ENCODE data around the gene DNAJC15.
A peak's percentile ranks its signal among the peaks of the same experiment; 100 is the strongest.
"Not testable (repeated sequence)": the region's sequence is repeated elsewhere in the genome, so short reads cannot be mapped to it uniquely, and the experiment has no call there.

The DNAJC15 gene

GRCh38 chr13:43072394-43072793 lies 49.0 kb downstream of the DNAJC15 start:
- no peak overlapping the region for H3K9ac ChIP-seq (ENCODE audit: low read depth, low read length, poor library complexity)
- no peak for DNase-seq (ENCODE audit: low spot score)
- no peak overlapping the region for H2BK120ac ChIP-seq (ENCODE audit: low read depth, low read length)
- no peaks in the 10 kb centered on the region for H3K79me1 ChIP-seq (ENCODE audit: low read depth, low read length)
- H3K36me3 ChIP-seq (replicated peaks in 1 of 2; ENCODE audit: control insufficient read depth in 2 of 2, insufficient read depth in 2 of 2, low read length in 2 of 2), result no peaks in the 10 kb centered on the region
- H3K14ac ChIP-seq (ENCODE audit: low read length), result no peak overlapping the region
- no peak overlapping the region for H2BK5ac ChIP-seq (ENCODE audit: low read length)
- H3K27me3 ChIP-seq (ENCODE audit: control insufficient read depth in 3 of 3, insufficient read depth in 3 of 3, low read depth in 1 of 3, low read length in 3 of 3), result no peaks in the 10 kb centered on the region
- H2AFZ ChIP-seq (ENCODE audit: low read length), result no peak overlapping the region
- no peak overlapping the region for H3K4me2 ChIP-seq (ENCODE audit: insufficient read depth, low read length, poor library complexity, severe bottlenecking)
- H4K91ac ChIP-seq (ENCODE audit: low read depth, low read length, poor library complexity), result no peak overlapping the region
- no peak overlapping the region for H3K23ac ChIP-seq (ENCODE audit: low read depth, low read length, poor library complexity)
- no peak overlapping the region for H4K8ac ChIP-seq (ENCODE audit: low read depth, low read length)
- H3K18ac ChIP-seq (ENCODE audit: low read length), result no peak overlapping the region
- H2AK5ac ChIP-seq (ENCODE audit: low read depth, low read length), result no peak overlapping the region
- no peaks in the 10 kb centered on the region for H3K9me3 ChIP-seq (replicated peaks in 1 of 2; ENCODE audit: control insufficient read depth in 2 of 2, insufficient read depth in 1 of 2, low read depth in 1 of 2, low read length in 2 of 2)
- no peak overlapping the region for H3K4ac ChIP-seq (ENCODE audit: low read length)
- no peak overlapping the region for H2BK12ac ChIP-seq (ENCODE audit: low read length)
- H2BK15ac ChIP-seq (ENCODE audit: low read length), result no peak overlapping the region
- H3K27ac ChIP-seq (replicated peaks; ENCODE audit: low read length), result no peak overlapping the region
- peaks cover 4 to 8% of the 10 kb centered on the region in 2 donors for H3K4me1 ChIP-seq (ENCODE audit: control insufficient read depth in 2 of 2, insufficient read depth in 1 of 2, low read depth in 1 of 2, low read length in 2 of 2)
- no peak overlapping the region for H3K4me3 ChIP-seq (ENCODE audit: low read length in 2 of 2)
- WGBS, 2 donors (ENCODE audit: extremely low coverage in 2 of 2, insufficient read length in 2 of 2, insufficient replicate concordance in 1 of 2), result no CpG with 5 or more reads among the region's 5 CpGs

DNA sequence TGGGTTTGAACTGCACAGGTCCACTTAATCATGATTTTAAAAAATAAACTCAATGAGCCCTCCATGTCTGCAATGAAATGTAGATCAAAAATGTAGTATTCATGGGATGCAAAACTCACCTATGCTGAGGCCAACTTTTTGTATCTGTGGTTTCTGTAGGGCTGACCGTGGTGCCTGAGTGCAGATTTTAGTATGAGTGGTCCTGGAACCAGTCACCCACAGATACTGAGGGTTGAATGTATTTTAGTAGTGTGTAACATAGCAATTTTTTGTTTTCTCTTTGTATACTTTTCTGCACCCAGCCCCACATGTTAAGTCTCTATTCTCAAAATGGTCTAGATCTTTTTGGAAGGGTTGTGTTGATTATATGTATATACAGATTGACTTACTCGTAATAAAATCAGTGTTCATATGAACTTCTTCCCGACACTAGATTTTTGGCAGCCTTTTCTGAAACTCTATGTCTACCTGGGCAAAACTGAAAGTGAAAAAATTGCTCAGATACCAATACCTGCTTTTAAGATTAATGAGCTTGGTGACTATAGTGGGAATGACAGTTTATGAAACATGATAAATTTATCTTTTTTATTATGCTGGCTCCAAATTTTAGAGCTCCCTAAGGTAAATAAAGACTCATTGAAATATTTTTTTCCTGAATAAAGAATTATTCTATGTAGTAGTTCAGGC lies 51.6 kb downstream of the DNAJC15 start:
- Histone ChIP-seq H2BK15ac (ENCODE audit: low read length) (no peak overlapping the region), H4K8ac (ENCODE audit: low read depth, low read length) (no peak overlapping the region), H3K4ac (ENCODE audit: low read length) (no peak overlapping the region), H3K14ac (ENCODE audit: low read length) (no peak overlapping the region), H3K9me3 (replicated peaks in 1 of 2; ENCODE audit: control insufficient read depth in 2 of 2, insufficient read depth in 1 of 2, low read depth in 1 of 2, low read length in 2 of 2) (no peaks in the 10 kb centered on the region), H3K9ac (ENCODE audit: low read depth, low read length, poor library complexity) (no peak overlapping the region), H2BK5ac (ENCODE audit: low read length) (no peak overlapping the region), H3K36me3 (replicated peaks in 1 of 2; ENCODE audit: control insufficient read depth in 2 of 2, insufficient read depth in 2 of 2, low read length in 2 of 2) (no peaks in the 10 kb centered on the region), H3K23ac (ENCODE audit: low read depth, low read length, poor library complexity) (no peak overlapping the region), H2BK120ac (ENCODE audit: low read depth, low read length) (no peak overlapping the region), H2AFZ (ENCODE audit: low read length) (no peak overlapping the region), H3K4me1 (ENCODE audit: control insufficient read depth in 2 of 2, insufficient read depth in 1 of 2, low read depth in 1 of 2, low read length in 2 of 2) (peaks cover 10 to 12% of the 10 kb centered on the region in 2 donors), H3K79me1 (ENCODE audit: low read depth, low read length) (no peaks in the 10 kb centered on the region), H3K27me3 (ENCODE audit: control insufficient read depth in 3 of 3, insufficient read depth in 3 of 3, low read depth in 1 of 3, low read length in 3 of 3) (no peaks in the 10 kb centered on the region), H3K18ac (ENCODE audit: low read length) (no peak overlapping the region), H3K4me2 (ENCODE audit: insufficient read depth, low read length, poor library complexity, severe bottlenecking) (no peak overlapping the region), H2BK12ac (ENCODE audit: low read length) (no peak overlapping the region), H4K91ac (ENCODE audit: low read depth, low read length, poor library complexity) (no peak overlapping the region), H2AK5ac (ENCODE audit: low read depth, low read length) (no peak overlapping the region), H3K27ac (replicated peaks; ENCODE audit: low read length) (no peak overlapping the region), H3K4me3 (ENCODE audit: low read length in 2 of 2) (no peak overlapping the region)
- WGBS, 2 donors (ENCODE audit: extremely low coverage in 2 of 2, insufficient read length in 2 of 2, insufficient replicate concordance in 1 of 2), result no CpG with 5 or more reads among the region's 3 CpGs
- no peak for DNase-seq (ENCODE audit: low spot score)

GRCh38 chr13:43075511-43075902 lies 52.1 kb downstream of the DNAJC15 start:
- not testable (repeated sequence) for H3K4me2 ChIP-seq (ENCODE audit: insufficient read depth, low read length, poor library complexity, severe bottlenecking); H3K18ac ChIP-seq (ENCODE audit: low read length); H3K9ac ChIP-seq (ENCODE audit: low read depth, low read length, poor library complexity); H3K27me3 ChIP-seq (ENCODE audit: control insufficient read depth in 3 of 3, insufficient read depth in 3 of 3, low read depth in 1 of 3, low read length in 3 of 3); H2AFZ ChIP-seq (ENCODE audit: low read length); DNase-seq (ENCODE audit: low spot score); H3K4ac ChIP-seq (ENCODE audit: low read length); H2BK15ac ChIP-seq (ENCODE audit: low read length); H4K8ac ChIP-seq (ENCODE audit: low read depth, low read length); H3K4me3 ChIP-seq (ENCODE audit: low read length in 2 of 2); H2BK5ac ChIP-seq (ENCODE audit: low read length); H3K23ac ChIP-seq (ENCODE audit: low read depth, low read length, poor library complexity); H3K14ac ChIP-seq (ENCODE audit: low read length); H2BK12ac ChIP-seq (ENCODE audit: low read length); H3K9me3 ChIP-seq (replicated peaks in 1 of 2; ENCODE audit: control insufficient read depth in 2 of 2, insufficient read depth in 1 of 2, low read depth in 1 of 2, low read length in 2 of 2); H3K36me3 ChIP-seq (replicated peaks in 1 of 2; ENCODE audit: control insufficient read depth in 2 of 2, insufficient read depth in 2 of 2, low read length in 2 of 2); H4K91ac ChIP-seq (ENCODE audit: low read depth, low read length, poor library complexity); H3K79me1 ChIP-seq (ENCODE audit: low read depth, low read length); H2BK120ac ChIP-seq (ENCODE audit: low read depth, low read length); H3K27ac ChIP-seq (replicated peaks; ENCODE audit: low read length); H2AK5ac ChIP-seq (ENCODE audit: low read depth, low read length)
- peaks cover 10 to 12% of the 10 kb centered on the region in 2 donors for H3K4me1 ChIP-seq (ENCODE audit: control insufficient read depth in 2 of 2, insufficient read depth in 1 of 2, low read depth in 1 of 2, low read length in 2 of 2)
- WGBS, 2 donors (ENCODE audit: extremely low coverage in 2 of 2, insufficient read length in 2 of 2, insufficient replicate concordance in 1 of 2), result no CpG with 5 or more reads among the region's 3 CpGs

DNA sequence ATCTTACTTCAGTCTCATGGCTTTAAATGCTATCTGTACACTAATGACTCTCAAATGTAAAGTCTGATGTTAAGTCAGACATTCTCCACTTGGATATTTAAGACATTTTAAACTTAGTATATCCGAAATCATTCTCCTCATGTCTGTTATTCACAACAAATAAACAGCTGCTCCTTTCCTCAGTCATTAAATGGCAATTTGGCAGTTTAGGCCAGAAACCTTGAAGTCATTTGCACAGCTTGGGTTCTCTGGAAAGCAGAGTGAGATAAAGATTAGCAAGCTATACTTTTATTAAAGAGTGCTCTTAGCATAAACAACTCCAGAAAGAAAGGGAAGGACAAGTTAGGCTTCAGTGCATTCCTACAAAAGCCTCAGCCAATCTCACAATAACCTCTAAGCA lies 53.7 kb downstream of the DNAJC15 start:
- Histone ChIP-seq H3K4me2 (ENCODE audit: insufficient read depth, low read length, poor library complexity, severe bottlenecking) (no peak overlapping the region), H3K4me3 (ENCODE audit: low read length in 2 of 2) (no peak overlapping the region), H3K18ac (ENCODE audit: low read length) (no peak overlapping the region), H3K79me1 (ENCODE audit: low read depth, low read length) (no peaks in the 10 kb centered on the region), H3K23ac (ENCODE audit: low read depth, low read length, poor library complexity) (no peak overlapping the region), H3K14ac (ENCODE audit: low read length) (no peak overlapping the region), H3K4me1 (ENCODE audit: control insufficient read depth in 2 of 2, insufficient read depth in 1 of 2, low read depth in 1 of 2, low read length in 2 of 2) (peaks cover 10 to 12% of the 10 kb centered on the region in 2 donors), H4K8ac (ENCODE audit: low read depth, low read length) (no peak overlapping the region), H2BK5ac (ENCODE audit: low read length) (no peak overlapping the region), H3K9ac (ENCODE audit: low read depth, low read length, poor library complexity) (no peak overlapping the region), H4K91ac (ENCODE audit: low read depth, low read length, poor library complexity) (no peak overlapping the region), H2AK5ac (ENCODE audit: low read depth, low read length) (no peak overlapping the region), H3K27ac (replicated peaks; ENCODE audit: low read length) (peak overlapping the region; percentile 25), H2BK15ac (ENCODE audit: low read length) (no peak overlapping the region), H2BK120ac (ENCODE audit: low read depth, low read length) (no peak overlapping the region), H3K36me3 (replicated peaks in 1 of 2; ENCODE audit: control insufficient read depth in 2 of 2, insufficient read depth in 2 of 2, low read length in 2 of 2) (no peaks in the 10 kb centered on the region), H2BK12ac (ENCODE audit: low read length) (no peak overlapping the region), H3K9me3 (replicated peaks in 1 of 2; ENCODE audit: control insufficient read depth in 2 of 2, insufficient read depth in 1 of 2, low read depth in 1 of 2, low read length in 2 of 2) (no peaks in the 10 kb centered on the region), H3K27me3 (ENCODE audit: control insufficient read depth in 3 of 3, insufficient read depth in 3 of 3, low read depth in 1 of 3, low read length in 3 of 3) (no peaks in the 10 kb centered on the region), H2AFZ (ENCODE audit: low read length) (peak overlapping the region; percentile 3), H3K4ac (ENCODE audit: low read length) (no peak overlapping the region)
- DNase-seq (ENCODE audit: low spot score), result no peak
- no CpG with 5 or more reads among the region's 1 CpG for WGBS, 2 donors (ENCODE audit: extremely low coverage in 2 of 2, insufficient read length in 2 of 2, insufficient replicate concordance in 1 of 2)

Data from neuronal stem cell (in vitro differentiated cells).